ENCODE results near the gene DMAC2.
A peak's percentile ranks its signal among the peaks of the same experiment; 100 is the strongest.
"Not testable (repeated sequence)": the region's sequence is repeated elsewhere in the genome, so short reads cannot be mapped to it uniquely, and the experiment has no call there.

DMAC2 gene

GRCh38 chr19:41439441-41440222 is at the start of gene DMAC2:
TSS of gene DMAC2 (minus strand) at chr19:41439912. CDS start at chr19:41439899, 13 bp downstream.
- peak within 1 kb of the TSS; percentile 84 for H3K4me3 ChIP-seq (ENCODE audit: low read depth, low read length)
- peak; percentile 93 for DNase-seq (ENCODE audit: low read depth)

GRCh38 chr19:41486953-41487352 is 47.2 kb upstream of the DMAC2 start:
- DNase-seq (ENCODE audit: low read depth) = not testable (repeated sequence)

GRCh38 chr19:41484822-41485221 is 45.1 kb upstream of the DMAC2 start:
- no peak overlapping the region for H3K4me3 ChIP-seq (ENCODE audit: low read depth, low read length)
- DNase-seq (ENCODE audit: low read depth) = no peak

More at GRCh38 chr19:41486953-41487352, 47.2 kb upstream of the DMAC2 start:
- H3K4me3 ChIP-seq (ENCODE audit: low read depth, low read length) = not testable (repeated sequence)

- DNase-seq (ENCODE audit: low read depth) = no peak
- no peak overlapping the region for H3K4me3 ChIP-seq (ENCODE audit: low read depth, low read length)
These were observed 40.6 kb upstream of the DMAC2 start for GRCh38 chr19:41480336-41480735.

- no peak overlapping the region for H3K4me3 ChIP-seq (ENCODE audit: low read depth, low read length)
These were observed 40.1 kb upstream of the DMAC2 start for GRCh38 chr19:41479757-41480191.

GRCh38 chr19:41478875-41479756 is 39.4 kb upstream of the DMAC2 start:
- DNase-seq (ENCODE audit: low read depth) = no peak
- H3K4me3 ChIP-seq (ENCODE audit: low read depth, low read length) = no peak overlapping the region

More at GRCh38 chr19:41479757-41480191, 40.1 kb upstream of the DMAC2 start:
- DNase-seq (ENCODE audit: low read depth) = no peak

GRCh38 chr19:41478171-41478570 is 38.5 kb upstream of the DMAC2 start:
- no peak overlapping the region for H3K4me3 ChIP-seq (ENCODE audit: low read depth, low read length)
- no peak for DNase-seq (ENCODE audit: low read depth)

GRCh38 chr19:41476583-41476982 is 36.9 kb upstream of the DMAC2 start:
- no peak overlapping the region for H3K4me3 ChIP-seq (ENCODE audit: low read depth, low read length)

GRCh38 chr19:41463257-41464256 is 23.8 kb upstream of the DMAC2 start:
- DNase-seq (ENCODE audit: low read depth); H3K4me3 ChIP-seq (ENCODE audit: low read depth, low read length): not testable (repeated sequence)

More at GRCh38 chr19:41476583-41476982, 36.9 kb upstream of the DMAC2 start:
- DNase-seq (ENCODE audit: low read depth) = no peak

- H3K4me3 ChIP-seq (ENCODE audit: low read depth, low read length) = no peak overlapping the region
- no peak for DNase-seq (ENCODE audit: low read depth)
These were observed 22.8 kb upstream of the DMAC2 start for GRCh38 chr19:41462497-41462896.

- DNase-seq (ENCODE audit: low read depth) = no peak
- H3K4me3 ChIP-seq (ENCODE audit: low read depth, low read length) = no peak overlapping the region
These were observed 17.5 kb upstream of the DMAC2 start for GRCh38 chr19:41457241-41457640.

- H3K4me3 ChIP-seq (ENCODE audit: low read depth, low read length) = no peak overlapping the region
- no peak for DNase-seq (ENCODE audit: low read depth)
These were observed 16.7 kb upstream of the DMAC2 start for GRCh38 chr19:41456342-41456918.

- no peak overlapping the region for H3K4me3 ChIP-seq (ENCODE audit: low read depth, low read length)
- DNase-seq (ENCODE audit: low read depth) = no peak
These were observed 16.2 kb upstream of the DMAC2 start for GRCh38 chr19:41455936-41456335.

- no peak overlapping the region for H3K4me3 ChIP-seq (ENCODE audit: low read depth, low read length)
These were observed 13.0 kb upstream of the DMAC2 start for GRCh38 chr19:41452584-41453275.

GRCh38 chr19:41449865-41450178 is 10.1 kb upstream of the DMAC2 start:
- no peak for DNase-seq (ENCODE audit: low read depth)

More at GRCh38 chr19:41452584-41453275, 13.0 kb upstream of the DMAC2 start:
- DNase-seq (ENCODE audit: low read depth) = no peak

GRCh38 chr19:41449079-41449864 is 9.6 kb upstream of the DMAC2 start:
- DNase-seq (ENCODE audit: low read depth) = no peak
- H3K4me3 ChIP-seq (ENCODE audit: low read depth, low read length) = peak overlapping the region; percentile 34

More at GRCh38 chr19:41449865-41450178, 10.1 kb upstream of the DMAC2 start:
- H3K4me3 ChIP-seq (ENCODE audit: low read depth, low read length) = no peak overlapping the region

GRCh38 chr19:41447732-41448332 is 8.1 kb upstream of the DMAC2 start:
- no peak for DNase-seq (ENCODE audit: low read depth)
- no peak overlapping the region for H3K4me3 ChIP-seq (ENCODE audit: low read depth, low read length)
